ENCODE results near the gene KLK10.

GRCh38 chr19:51034704-51035103 is 15.2 kb upstream of the KLK10 start, which contains the start of gene KLK12:
- TF ChIP-seq CTCF (conservative IDR thresholded peaks at IDR 0.05; ENCODE audit: low read depth, low read length) (no peak), EZH2 (IDR thresholded peaks at IDR 0.05; ENCODE audit: borderline replicate concordance, low read depth, low read length, poor library complexity, severe bottlenecking) (no peak)
